22Rv1 (cell line): ENCODE data around the gene SNRPD2.

Experiments used
- CTCF ChIP-seq: fragments of 450-650 bp; IDR thresholded peaks from 2 replicates; pipeline ENCODE4 v1.5.1; 2017; ENCODE audit warnings: mild to moderate bottlenecking
- ZFX ChIP-seq: fragments of 450-650 bp; IDR thresholded peaks from 2 replicates; pipeline ENCODE4 v1.6.1; 2017; ENCODE audit warnings: antibody characterized with exemption, borderline replicate concordance

GRCh38 chr19:45705115-45705514 lies 13.4 kb upstream of the SNRPD2 start:
- TF ChIP-seq CTCF, result no peak
- no peak for TF ChIP-seq ZFX
